Kidney (tissue), 14 donors: ENCODE measurements around the gene ZNF384. TPM values are rescaled to one million over a fixed set of nuclear protein-coding genes. Genes with fewer than 3 reads are reported as not detected.
A peak's percentile ranks its signal among the peaks of the same experiment; 100 is the strongest.

ENCODE experiments used
- DNase-seq, 5 donors: peaks; one replicate each; pipeline ENCODE4 v3.0.0-alpha.2; 2013 to 2020
- FAIRE-seq: peaks from 2 replicates; lab custom pipeline; 2012; peaks lifted over from hg19 to GRCh38; lab: Jason Lieb, UNC
- H3K27ac ChIP-seq, 2 donors: one replicate each; pipeline ENCODE4 v1.7.0; 2013; ENCODE audit warnings: low read depth in 2 of 2, low read length in 2 of 2, inconsistent platforms in 1 of 2
- H3K27me3 ChIP-seq: one replicate; pipeline ENCODE4 v1.7.1; 2013; ENCODE audit warnings: low read length, inconsistent platforms; ENCODE audit not compliant: control insufficient read depth, insufficient read depth
- H3K36me3 ChIP-seq, 3 donors: one replicate each; pipeline versions ENCODE4 v1.7.0 to v1.7.1; 2013; ENCODE audit warnings: low read length in 3 of 3, control low read depth in 1 of 3, inconsistent platforms in 1 of 3; ENCODE audit not compliant: insufficient read depth in 3 of 3, control insufficient read depth in 2 of 3
- H3K4me1 ChIP-seq, 3 donors: one replicate each; pipeline versions ENCODE4 v1.7.0 to v1.7.1; 2013; ENCODE audit warnings: low read length in 3 of 3, inconsistent platforms in 1 of 3, low read depth in 1 of 3; ENCODE audit not compliant: control insufficient read depth in 2 of 3, insufficient read depth in 2 of 3
- H3K4me3 ChIP-seq, 3 donors: one replicate each; pipeline versions ENCODE4 v1.7.0 to v1.8.1; 2013; ENCODE audit warnings: low read length in 3 of 3, control low read depth in 1 of 3, inconsistent platforms in 1 of 3
- H3K9ac ChIP-seq, 3 donors: one replicate each; pipeline versions ENCODE4 v1.7.0 to v1.7.1; 2013; ENCODE audit warnings: low read length in 3 of 3, control low read depth in 1 of 3, inconsistent platforms in 1 of 3
- H3K9me3 ChIP-seq, 3 donors: one replicate each; pipeline versions ENCODE4 v1.7.0 to v1.7.1; 2013; ENCODE audit warnings: low read length in 3 of 3, control low read depth in 1 of 3, inconsistent platforms in 1 of 3; ENCODE audit not compliant: control insufficient read depth in 2 of 3, insufficient read depth in 1 of 3
- intact Hi-C: fragments of 100-400 bp; cut with DNase I; formaldehyde crosslinking; loops from one replicate; pipeline ENCODE4 v1.11.1; 2022
- polyA plus RNA-seq: library from polyadenylated mRNA; stranded (reverse); fragments of 350-450 nt; fragmentation: Illumina TruSeq; extraction: RNeasy Lipid Tissue Mini Kit (QIAGEN cat#74804); gene quantifications from one replicate; pipeline ENCODE4 v1.2.3, GENCODE V29; 2014; ENCODE audit warnings: low read depth, low replicate concordance; ENCODE audit not compliant: insufficient read depth
- total RNA-seq: library from RNA; stranded (reverse); fragmentation: NEBNext Ultra II Directional; extraction: Animal tissue kit (Norgen Biotek cat#: 25700); gene quantifications from one replicate; pipeline ENCODE4 v1.2.1, GENCODE V29; 2021
- TF ChIP-seq, protein P1 (sequence below): IDR thresholded peaks from 3 replicates; pipeline ENCODE4 v1.5.1; 2012; ENCODE audit warnings: mild to moderate bottlenecking, moderate library complexity, borderline replicate concordance; ENCODE audit not compliant: insufficient read depth; ENCODE audit errors: extremely low read depth
- donor health status: control.
- donor health status: control.
- donor health status: control.
- donor health status: control.
- donor health status: control.
- donor health status: DM: yes; HTN: yes; CAD: no.
- donor health status: Normal renal cell carcinoma (clear cell type).

Gene ZNF384
- total and polyA plus RNA-seq, 2 donors from 2014 or later, result 19.7 to 51.6 TPM

DNA sequence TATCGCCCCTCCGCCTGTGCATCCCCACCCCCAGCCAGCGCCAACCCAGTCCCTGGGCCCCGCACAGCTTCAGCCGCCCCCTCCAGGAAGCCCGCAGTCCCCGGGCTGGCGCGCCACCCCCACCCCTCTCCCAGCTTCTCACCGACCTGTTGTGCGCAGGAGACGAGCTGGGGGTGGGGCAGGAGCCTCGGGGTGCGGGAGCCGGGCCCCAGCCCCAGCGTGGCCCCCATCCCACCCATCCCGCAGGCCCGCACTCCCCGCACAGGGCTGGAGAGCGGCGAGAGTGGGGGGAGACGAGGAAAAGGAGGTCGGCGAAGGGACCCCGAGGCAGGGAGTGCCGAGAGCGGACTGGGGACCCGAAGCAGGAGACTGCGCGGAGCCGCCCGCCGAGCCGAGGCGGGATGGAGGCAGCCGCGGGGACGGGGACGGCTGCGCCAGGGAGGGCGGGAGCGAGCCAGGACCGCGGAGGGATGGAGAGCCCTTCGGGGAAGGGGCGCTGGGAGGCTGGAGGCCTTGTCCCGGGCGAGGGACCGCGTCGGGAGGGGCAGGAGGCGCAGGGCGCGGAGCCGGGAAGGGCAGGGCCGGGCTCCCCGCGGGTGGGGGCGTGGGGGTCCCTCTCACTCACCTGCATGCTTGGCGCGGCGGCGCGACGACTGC lies 10.9 kb upstream of the ZNF384 start:
- DNase-seq, result peak; percentile 43 to 74 (median 59)
- no peaks in the 10 kb centered on the region for H3K36me3 ChIP-seq
- TF ChIP-seq, protein P1, sequence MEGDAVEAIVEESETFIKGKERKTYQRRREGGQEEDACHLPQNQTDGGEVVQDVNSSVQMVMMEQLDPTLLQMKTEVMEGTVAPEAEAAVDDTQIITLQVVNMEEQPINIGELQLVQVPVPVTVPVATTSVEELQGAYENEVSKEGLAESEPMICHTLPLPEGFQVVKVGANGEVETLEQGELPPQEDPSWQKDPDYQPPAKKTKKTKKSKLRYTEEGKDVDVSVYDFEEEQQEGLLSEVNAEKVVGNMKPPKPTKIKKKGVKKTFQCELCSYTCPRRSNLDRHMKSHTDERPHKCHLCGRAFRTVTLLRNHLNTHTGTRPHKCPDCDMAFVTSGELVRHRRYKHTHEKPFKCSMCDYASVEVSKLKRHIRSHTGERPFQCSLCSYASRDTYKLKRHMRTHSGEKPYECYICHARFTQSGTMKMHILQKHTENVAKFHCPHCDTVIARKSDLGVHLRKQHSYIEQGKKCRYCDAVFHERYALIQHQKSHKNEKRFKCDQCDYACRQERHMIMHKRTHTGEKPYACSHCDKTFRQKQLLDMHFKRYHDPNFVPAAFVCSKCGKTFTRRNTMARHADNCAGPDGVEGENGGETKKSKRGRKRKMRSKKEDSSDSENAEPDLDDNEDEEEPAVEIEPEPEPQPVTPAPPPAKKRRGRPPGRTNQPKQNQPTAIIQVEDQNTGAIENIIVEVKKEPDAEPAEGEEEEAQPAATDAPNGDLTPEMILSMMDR, result no peak
- no peaks in the 10 kb centered on the region for H3K27me3 ChIP-seq
- peaks cover 0 to 5% (median 0%) of the 10 kb centered on the region in 3 donors for H3K4me1 ChIP-seq
- intact Hi-C loops, result no loop called here
- no peak overlapping the region for H3K27ac ChIP-seq
- H3K9ac ChIP-seq, result peak overlapping the region in 1 of 3 donors; percentile 16
- FAIRE-seq, result no peak
- peak overlapping the region in 1 of 3 donors; percentile 40 for H3K4me3 ChIP-seq
- no peaks in the 10 kb centered on the region for H3K9me3 ChIP-seq

DNA sequence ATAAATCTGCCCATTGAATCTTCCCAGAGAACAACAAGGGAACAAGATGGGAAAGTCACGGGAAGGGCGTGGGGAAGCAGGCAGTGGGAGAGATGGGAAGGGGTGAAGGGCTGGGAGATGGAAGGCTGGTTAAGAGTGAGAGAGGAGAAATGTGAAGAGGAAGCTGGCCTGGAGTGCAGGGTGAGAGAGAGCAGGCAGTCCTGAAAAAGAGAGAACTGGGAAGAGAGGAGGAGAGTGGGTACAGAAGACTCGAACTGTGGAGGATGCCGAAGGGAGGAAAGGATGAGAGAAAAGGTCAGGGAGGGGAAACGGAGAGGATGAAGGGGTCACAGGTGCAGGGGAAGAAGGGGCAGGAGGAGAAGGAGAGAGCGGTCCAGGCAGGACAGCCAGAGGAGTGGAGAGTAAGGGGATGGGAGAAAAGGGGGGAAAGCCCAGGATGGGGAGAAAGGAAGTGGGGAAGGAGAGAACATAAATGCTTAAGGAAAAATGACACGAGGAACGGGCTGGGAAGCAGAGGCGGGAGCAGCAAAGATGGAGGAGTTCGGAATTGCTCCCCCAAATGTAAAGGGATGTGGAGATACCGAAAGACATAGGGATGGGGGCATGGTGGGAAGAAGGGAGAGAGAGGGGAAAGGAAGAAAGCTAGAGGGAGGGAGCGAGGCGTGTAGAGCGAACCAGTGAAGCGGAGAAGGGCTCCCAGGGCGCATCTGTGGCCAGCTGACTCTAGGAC lies 10.2 kb upstream of the ZNF384 start:
- H3K36me3 ChIP-seq, result no peaks in the 10 kb centered on the region
- no peaks in the 10 kb centered on the region for H3K27me3 ChIP-seq
- no peak for FAIRE-seq
- H3K9me3 ChIP-seq, result no peaks in the 10 kb centered on the region
- H3K27ac ChIP-seq, result no peak overlapping the region
- intact Hi-C loops, result no loop called here
- peaks cover 0 to 5% (median 0%) of the 10 kb centered on the region in 3 donors for H3K4me1 ChIP-seq
- peak overlapping the region in 1 of 3 donors; percentile 16 for H3K9ac ChIP-seq
- peak in 2 of 5 donors; percentile 4 to 25 for DNase-seq
- peak overlapping the region in 1 of 3 donors; percentile 40 for H3K4me3 ChIP-seq
- TF ChIP-seq, protein P1, result no peak

DNA sequence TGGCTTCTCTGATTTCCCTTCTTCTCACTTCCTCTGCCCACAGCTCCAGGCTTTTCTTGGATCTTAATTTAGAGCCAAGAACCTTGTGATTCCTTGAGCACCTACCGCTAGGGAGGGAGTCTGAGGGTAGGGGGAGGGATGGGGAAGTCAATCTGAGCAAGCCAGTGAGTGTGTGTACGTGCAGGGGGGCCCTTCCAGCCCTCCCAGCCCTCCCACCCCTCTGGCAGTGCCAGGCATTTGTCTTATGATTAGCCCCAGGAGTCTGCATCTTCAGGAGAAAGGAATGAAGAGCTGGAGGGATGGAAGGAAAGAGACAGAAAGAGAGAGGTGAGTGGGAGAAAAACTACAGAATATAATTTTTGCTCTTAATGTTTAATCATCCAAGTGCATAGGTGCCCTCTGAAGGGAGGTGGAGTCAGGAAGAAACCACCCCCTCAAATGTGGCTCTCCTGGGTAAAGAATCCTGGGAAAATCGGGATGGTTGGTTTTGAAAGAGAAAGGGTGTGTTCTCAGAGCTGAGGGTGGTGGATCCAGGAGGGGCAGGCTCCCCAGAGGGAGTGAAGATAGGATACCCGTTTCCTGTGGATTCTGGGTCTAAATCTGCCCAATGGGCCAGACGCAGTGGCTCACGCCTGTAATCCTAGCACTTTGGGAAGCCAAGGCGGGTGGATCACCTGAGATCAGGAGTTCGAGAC lies 9.3 kb upstream of the ZNF384 start:
- Histone ChIP-seq H3K27ac (no peak overlapping the region), H3K4me3 (no peak overlapping the region), H3K27me3 (no peaks in the 10 kb centered on the region), H3K36me3 (no peaks in the 10 kb centered on the region), H3K9me3 (no peaks in the 10 kb centered on the region), H3K4me1 (peaks cover 0 to 5% (median 0%) of the 10 kb centered on the region in 3 donors), H3K9ac (no peak overlapping the region)
- no peak for DNase-seq
- TF ChIP-seq, protein P1, result no peak
- intact Hi-C loops, result no loop called here
- FAIRE-seq, result no peak
